Activated T-helper 1 cell treated with anti-CD3 and anti-CD28 coated beads, Interleukin-12 subunit alpha, Interleukin-12 subunit beta, Interleukin-2, Interleukin-4 antibody, amounts not matched to agents 30 ng/mL and 10 ng/mL and 1 ng/mL, durations not matched to agents 14 hours and 24 hours and 36 hours (primary cell): ENCODE results near the gene PRDM16. TPM values are rescaled to one million over a fixed set of nuclear protein-coding genes. Genes with fewer than 3 reads are reported as not detected.

Source experiments
- DNase-seq: peaks from one replicate; pipeline ENCODE4 v3.0.0; 2021; ENCODE audit warnings: low spot score
- H3K27ac Mint-ChIP-seq: one replicate; pipeline ENCODE4 v1.8.0; 2021; ENCODE audit warnings: mild to moderate bottlenecking, mixed read lengths
- H3K27me3 Mint-ChIP-seq: one replicate; pipeline ENCODE4 v1.8.0; 2022; ENCODE audit warnings: mild to moderate bottlenecking, moderate library complexity, mixed read lengths; ENCODE audit not compliant: insufficient read depth
- H3K36me3 Mint-ChIP-seq: one replicate; pipeline ENCODE4 v1.8.0; 2021; ENCODE audit warnings: low read depth, mixed read lengths
- H3K4me1 Mint-ChIP-seq: one replicate; pipeline ENCODE4 v1.8.0; 2021; ENCODE audit warnings: low read depth, mixed read lengths
- H3K4me3 Mint-ChIP-seq: one replicate; pipeline ENCODE4 v1.8.0; 2021; ENCODE audit warnings: mild to moderate bottlenecking, moderate library complexity, mixed read lengths
- H3K9me3 Mint-ChIP-seq: one replicate; pipeline ENCODE4 v1.8.0; 2021; ENCODE audit warnings: mixed read lengths
- intact Hi-C: fragments of 100-400 bp; cut with micrococcal nuclease; formaldehyde crosslinking; loops from one replicate; pipeline ENCODE4 v1.15.1; 2024
- total RNA-seq: library from RNA; stranded (reverse); gene quantifications from 2 replicates; pipeline ENCODE4 v1.2.3, GENCODE V29; 2022

PRDM16 gene
- total RNA-seq, 1 donor from 2014 or later, result not detected

DNA sequence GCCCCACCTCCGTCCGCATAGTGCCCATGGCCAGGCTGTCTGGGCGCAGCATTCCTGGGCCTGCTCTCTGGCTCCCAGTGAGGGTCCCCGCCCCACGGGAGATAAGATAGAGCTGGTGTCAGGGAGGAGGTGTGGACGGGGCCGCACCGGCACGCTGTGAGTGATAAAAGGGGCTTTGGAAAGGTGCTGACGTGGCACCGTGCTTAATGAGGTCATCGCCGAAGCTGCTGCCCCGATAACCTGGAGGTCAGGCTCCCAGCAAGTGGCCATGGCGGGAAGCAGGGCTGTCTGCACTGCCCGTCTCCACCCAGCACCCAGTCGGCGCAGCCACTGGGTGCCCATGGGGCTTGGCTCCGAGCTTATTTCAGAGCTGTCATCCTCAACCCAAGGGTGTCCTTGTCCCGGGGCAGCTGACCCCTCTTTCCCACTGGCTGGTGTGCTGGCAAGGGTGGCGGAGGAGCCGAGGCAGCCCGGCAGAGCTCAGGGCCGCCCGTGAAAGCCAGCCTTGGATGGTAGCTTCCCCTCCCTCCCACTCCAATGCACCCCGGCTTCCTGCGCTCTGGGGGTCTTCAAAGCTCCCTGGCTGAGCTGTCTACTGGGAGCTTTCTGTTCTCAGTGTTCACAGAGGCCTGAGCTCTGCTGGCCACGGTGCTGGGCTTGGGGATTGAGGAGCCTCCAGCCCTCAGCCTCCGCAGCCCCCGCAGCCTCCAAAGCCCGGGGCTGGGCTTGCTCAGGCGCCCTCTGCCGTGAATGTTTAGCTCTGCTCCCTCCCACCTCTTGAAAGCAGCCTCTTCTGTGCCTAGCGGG, 280.4 kb downstream of the PRDM16 start:
- Mint-ChIP-seq H3K9me3 (peaks cover 3% of the 10 kb centered on the region), H3K27ac (no peak overlapping the region), H3K36me3 (no peaks in the 10 kb centered on the region), H3K4me3 (no peak overlapping the region), H3K27me3 (peaks cover 3% of the 10 kb centered on the region), H3K4me1 (no peaks in the 10 kb centered on the region)
- no peak for DNase-seq
- intact Hi-C loops, result no loop called here

DNA sequence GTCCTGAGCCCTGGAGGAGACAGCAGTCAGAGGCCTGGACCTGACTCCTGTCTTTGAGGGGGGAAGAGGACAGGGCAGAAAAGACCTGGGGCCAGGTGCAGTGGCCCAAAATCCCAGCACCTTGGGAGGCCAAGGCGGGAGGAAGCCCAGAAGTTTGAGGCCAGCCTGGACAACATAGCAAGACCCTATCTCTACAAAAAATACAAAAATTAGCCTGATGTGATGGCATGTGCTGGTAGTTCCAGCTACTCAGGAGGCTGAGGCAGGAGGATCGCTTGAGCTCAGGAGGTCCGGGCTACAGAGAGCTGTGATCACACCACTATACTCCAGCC, 280.9 kb downstream of the PRDM16 start:
- intact Hi-C loops, result no loop called here
- Mint-ChIP-seq H3K9me3 (no peaks in the 10 kb centered on the region), H3K4me3 (no peak overlapping the region), H3K27ac (no peak overlapping the region), H3K36me3 (no peaks in the 10 kb centered on the region), H3K4me1 (no peaks in the 10 kb centered on the region), H3K27me3 (peaks cover 3% of the 10 kb centered on the region)
- DNase-seq, result no peak

DNA sequence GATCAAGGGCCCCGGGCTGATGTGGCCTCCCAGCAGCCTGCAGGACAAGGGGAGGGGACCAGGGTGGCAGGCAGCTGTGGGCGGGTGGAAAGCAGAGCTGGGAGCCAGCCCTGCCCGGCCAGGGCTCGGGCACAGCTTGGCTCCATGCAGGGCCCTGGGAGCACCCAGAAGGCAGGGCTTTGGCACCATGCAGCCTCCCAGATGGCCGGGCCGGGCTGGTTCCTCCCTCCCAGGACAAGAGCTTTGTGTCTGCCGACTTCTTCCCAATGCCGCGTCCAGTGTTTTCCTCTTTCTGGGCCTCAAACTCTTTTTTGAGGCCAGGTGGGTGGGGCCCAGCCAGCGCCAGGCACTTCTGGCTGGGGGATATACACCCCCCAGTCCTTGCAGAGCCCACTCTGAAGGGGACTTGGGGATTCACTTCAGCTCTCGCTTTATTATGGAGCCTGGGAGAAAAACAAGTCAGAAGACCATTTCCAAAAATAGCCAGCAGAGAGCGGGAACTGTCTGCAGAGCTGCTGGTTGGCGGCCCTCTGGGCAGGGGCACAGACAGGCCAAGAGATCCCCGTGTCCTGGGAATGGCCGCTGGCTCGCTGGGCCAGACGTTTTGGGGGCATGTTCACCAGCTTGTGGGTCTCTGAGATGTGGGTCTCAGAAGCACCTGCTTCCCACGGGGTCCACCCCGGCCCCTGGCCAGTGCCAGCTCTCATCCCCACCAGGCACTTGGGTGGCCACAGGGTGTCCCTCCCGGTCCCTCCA, 281.7 kb downstream of the PRDM16 start:
- DNase-seq, result no peak
- H3K9me3 Mint-ChIP-seq, result no peaks in the 10 kb centered on the region
- no peak overlapping the region for H3K27ac Mint-ChIP-seq
- H3K4me3 Mint-ChIP-seq, result no peak overlapping the region
- H3K4me1 Mint-ChIP-seq, result no peaks in the 10 kb centered on the region
- no peaks in the 10 kb centered on the region for H3K36me3 Mint-ChIP-seq
- H3K27me3 Mint-ChIP-seq, result peaks cover 3% of the 10 kb centered on the region
- intact Hi-C loops, result no loop called here

DNA sequence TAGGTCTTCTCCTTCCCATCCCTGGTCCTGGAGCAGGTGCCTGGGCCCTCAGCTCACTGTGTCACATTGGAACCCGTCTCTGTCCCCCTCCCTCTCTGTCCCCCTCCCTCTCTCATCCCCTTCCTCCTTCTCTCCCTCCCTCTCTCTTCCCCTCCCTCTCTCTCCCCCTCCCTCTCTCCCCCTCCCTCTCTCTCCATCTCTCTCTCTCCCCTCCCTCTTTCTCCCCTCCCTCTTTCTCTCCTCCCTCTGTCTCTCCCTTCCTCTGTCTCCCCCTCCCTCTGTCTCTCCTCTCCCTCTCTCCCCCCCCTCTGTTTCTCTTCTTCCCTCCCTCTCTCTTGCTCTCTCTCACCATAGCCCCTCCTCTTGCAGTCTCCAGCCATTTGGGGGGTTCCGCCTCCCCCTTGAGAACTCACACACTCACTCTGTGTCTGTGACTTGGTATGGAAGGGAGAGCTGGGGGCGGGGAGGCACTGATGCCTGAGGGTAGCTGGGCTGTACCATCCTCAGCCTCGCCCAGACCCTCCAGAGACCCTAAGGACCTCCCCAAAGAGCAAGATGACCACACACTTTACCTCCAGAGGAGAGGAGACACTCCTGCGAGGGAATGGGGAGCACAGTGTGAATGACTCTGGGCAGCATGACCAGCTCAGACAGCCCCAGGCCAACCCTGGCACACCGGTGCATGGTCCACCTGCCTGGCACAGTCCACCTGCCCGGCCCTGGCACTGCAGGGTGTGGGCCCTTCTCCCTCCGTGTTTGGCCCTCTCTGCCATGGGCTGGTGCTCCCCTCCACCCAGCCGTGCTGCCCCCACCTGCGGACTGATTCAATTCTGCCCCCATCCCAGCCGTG, 282.7 kb downstream of the PRDM16 start:
- H3K36me3 Mint-ChIP-seq, result no peaks in the 10 kb centered on the region
- no peak for DNase-seq
- intact Hi-C loops, result no loop called here
- H3K27ac Mint-ChIP-seq, result no peak overlapping the region
- H3K9me3 Mint-ChIP-seq, result no peaks in the 10 kb centered on the region
- no peaks in the 10 kb centered on the region for H3K4me1 Mint-ChIP-seq
- H3K27me3 Mint-ChIP-seq, result peaks cover 3% of the 10 kb centered on the region
- H3K4me3 Mint-ChIP-seq, result no peak overlapping the region

DNA sequence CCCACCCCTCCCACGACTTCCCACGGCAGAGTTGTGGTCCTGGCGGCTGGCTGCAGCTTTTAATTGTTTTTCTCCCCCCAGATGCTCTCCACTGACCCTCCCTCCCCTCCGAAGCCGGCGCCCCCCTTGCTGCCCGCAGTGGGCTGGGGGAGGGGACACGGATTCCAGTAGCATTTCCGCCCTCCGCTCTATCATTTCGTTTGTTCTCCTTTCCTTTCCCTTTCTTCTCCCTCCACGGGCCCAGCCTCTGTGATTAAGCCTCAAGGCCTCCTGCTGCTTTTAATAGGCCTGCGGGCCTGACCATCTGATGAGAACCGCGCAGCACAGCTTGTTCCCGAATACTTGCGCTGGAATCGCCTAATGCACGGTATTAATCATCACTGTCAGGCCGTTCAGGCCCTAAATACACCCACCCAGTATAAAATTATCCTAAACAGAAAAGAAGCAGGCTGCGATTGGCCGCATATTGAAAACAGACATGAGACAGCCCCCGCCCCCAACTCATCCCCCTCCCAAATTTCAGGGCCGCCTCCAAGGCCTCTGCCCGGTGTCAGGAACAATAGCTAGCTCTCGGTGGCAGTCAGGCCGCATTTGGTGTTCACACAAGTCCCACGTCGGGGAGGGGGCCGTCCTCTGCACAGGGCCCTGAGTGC, 283.4 kb downstream of the PRDM16 start:
- Mint-ChIP-seq H3K27ac (no peak overlapping the region), H3K36me3 (no peaks in the 10 kb centered on the region), H3K4me1 (no peaks in the 10 kb centered on the region), H3K27me3 (peaks cover 3% of the 10 kb centered on the region), H3K4me3 (no peak overlapping the region), H3K9me3 (no peaks in the 10 kb centered on the region)
- intact Hi-C loops, result no loop called here
- no peak for DNase-seq

DNA sequence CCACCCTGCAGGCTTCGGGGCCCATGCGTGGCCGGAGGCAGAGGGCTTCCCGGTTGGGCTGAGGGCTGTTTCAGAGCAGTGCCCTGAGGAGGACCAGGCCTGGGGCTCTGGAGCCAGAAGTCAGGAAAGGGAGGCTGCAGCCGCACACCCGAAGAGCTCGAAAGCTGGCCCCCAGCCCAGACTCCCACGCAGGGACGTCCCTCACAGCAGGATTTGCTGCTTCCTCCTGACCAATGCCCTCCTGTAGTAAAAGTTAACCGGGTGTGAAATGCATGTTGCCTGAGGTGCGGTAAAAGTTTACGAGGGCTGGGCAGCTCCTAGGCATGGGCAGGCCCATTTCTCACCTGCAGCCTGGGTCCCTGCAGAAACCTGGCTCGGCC, 283.9 kb downstream of the PRDM16 start:
- no peaks in the 10 kb centered on the region for H3K4me1 Mint-ChIP-seq
- H3K4me3 Mint-ChIP-seq, result no peak overlapping the region
- peaks cover 3% of the 10 kb centered on the region for H3K27me3 Mint-ChIP-seq
- no peak for DNase-seq
- H3K36me3 Mint-ChIP-seq, result no peaks in the 10 kb centered on the region
- no peaks in the 10 kb centered on the region for H3K9me3 Mint-ChIP-seq
- intact Hi-C loops, result no loop called here
- H3K27ac Mint-ChIP-seq, result no peak overlapping the region

DNA sequence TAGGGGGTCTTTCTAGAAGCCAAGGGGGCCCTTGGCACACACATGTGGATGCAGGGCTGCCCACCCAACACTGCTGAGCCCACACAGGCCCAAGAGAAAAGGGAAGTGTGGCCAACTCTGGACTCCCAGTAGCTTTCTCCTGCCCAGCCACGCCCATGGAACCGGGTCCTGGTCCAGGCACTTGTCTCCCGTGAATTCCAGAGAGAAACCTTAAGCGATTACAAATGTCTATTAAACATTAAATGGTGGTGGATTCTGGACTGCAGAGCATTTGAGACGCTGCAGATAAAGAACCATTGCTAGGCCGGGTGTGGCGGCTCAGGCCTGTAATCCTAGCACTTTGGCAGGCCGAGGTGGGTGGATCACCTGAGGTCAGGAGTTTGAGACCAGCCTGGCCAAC, 284.9 kb downstream of the PRDM16 start:
- Mint-ChIP-seq H3K4me1 (no peaks in the 10 kb centered on the region), H3K36me3 (no peaks in the 10 kb centered on the region), H3K27me3 (peaks cover 3% of the 10 kb centered on the region), H3K27ac (no peak overlapping the region), H3K4me3 (no peak overlapping the region), H3K9me3 (no peaks in the 10 kb centered on the region)
- intact Hi-C loops, result no loop called here
- no peak for DNase-seq

DNA sequence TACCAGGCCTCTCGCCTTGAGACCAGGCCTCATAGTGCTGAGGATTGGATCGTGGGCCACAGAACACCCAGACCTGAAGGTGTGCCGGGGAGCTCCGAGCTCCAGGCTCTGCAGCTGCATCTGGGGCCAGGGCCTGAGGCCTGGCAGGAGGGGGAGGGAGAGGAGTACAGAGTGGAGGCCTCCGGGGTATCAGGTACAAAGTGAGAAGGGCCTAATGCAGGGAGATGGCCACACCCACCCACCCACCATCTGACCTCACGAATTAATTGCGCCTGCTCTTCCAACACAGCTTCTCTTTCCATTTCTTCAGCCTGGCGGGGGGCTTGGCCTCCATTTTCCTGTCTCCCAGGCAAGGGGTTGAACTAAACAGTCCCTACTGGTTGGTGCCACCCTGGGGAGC, 286.1 kb downstream of the PRDM16 start:
- Mint-ChIP-seq H3K36me3 (no peaks in the 10 kb centered on the region), H3K27me3 (peaks cover 2% of the 10 kb centered on the region), H3K4me1 (no peaks in the 10 kb centered on the region), H3K9me3 (no peaks in the 10 kb centered on the region), H3K4me3 (no peak overlapping the region), H3K27ac (no peak overlapping the region)
- DNase-seq, result no peak
- intact Hi-C loops, result no loop called here

DNA sequence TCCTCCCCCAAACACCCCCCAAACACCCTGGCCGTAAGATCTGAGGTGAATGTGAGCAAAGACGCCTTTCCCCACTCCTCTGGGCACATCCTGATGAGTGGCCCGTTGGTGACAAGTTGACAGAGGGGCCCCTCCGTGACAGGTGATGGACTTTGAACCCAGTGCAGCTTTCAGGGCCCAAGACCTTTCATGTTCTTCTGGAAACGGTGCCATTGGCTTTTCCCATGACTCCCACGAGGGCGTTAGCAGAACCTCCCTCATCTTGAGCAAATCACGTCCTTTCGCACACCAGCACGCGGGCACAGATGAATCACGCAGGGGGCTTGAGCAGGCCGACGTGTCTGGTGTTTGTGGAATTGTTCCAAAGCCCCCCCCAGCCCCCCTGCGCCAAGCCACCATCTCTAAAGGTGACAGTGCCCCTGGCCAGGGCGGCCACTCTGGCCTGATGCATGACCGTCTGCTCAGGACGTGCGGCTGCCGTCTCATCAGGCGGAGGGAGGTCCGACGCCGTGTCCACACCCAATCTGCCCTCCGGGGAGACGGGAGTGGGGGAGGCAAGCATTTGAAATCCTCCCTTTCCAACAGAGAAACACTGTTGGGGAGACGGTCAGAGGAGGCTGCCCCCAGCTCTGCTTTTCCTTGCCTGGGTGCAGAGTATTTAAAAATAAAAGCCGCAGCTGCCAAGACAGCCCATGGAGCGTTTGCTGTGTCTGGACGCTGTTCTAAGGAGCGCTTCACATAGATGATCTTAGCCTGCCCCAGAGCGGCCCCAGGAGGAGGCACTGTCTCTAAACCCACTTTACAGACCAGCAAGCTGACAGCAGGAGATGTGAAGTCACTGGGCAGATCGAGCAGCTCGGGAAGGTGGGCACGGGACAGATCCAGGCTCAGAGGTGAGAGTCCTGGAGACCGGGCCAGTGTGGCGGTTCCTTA, 287.2 kb downstream of the PRDM16 start:
- no peaks in the 10 kb centered on the region for H3K36me3 Mint-ChIP-seq
- no peaks in the 10 kb centered on the region for H3K27me3 Mint-ChIP-seq
- H3K4me1 Mint-ChIP-seq, result no peaks in the 10 kb centered on the region
- H3K9me3 Mint-ChIP-seq, result no peaks in the 10 kb centered on the region
- no peak for DNase-seq
- H3K27ac Mint-ChIP-seq, result no peak overlapping the region
- intact Hi-C loops, result no loop called here
- no peak overlapping the region for H3K4me3 Mint-ChIP-seq

DNA sequence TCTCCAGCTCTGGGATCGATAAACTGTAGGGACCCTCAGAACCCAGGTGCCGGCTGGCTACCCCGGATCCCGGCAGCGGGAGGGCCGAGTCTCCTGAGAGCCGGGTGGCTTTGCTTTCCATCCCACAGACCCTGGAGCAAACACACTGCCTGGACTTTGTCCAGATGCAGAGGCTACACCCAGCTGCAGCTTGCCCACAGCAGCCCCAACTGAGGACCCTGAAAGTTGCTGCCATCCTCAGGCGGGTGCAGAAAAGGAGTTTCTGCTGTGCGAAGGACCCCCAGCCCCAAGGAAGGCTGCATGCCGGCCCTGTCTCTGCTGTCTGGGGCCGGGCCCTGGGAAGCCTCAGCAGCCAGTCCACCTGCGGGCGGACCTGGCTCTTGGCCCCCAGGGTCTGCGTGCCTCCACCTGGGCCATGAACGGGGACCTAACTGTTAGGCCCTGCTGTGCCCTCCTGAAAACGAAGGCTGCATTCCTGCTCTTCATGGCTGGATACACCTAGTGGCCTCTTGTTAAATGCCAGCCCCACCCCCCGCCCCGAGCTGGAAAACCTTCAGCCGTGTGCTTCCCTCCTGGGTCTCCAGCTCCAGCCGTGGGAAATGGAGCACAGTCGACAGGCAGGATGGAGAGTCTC, 287.9 kb downstream of the PRDM16 start:
- Mint-ChIP-seq H3K27me3 (no peaks in the 10 kb centered on the region), H3K4me3 (no peak overlapping the region), H3K4me1 (no peaks in the 10 kb centered on the region), H3K36me3 (no peaks in the 10 kb centered on the region), H3K27ac (no peak overlapping the region), H3K9me3 (no peaks in the 10 kb centered on the region)
- intact Hi-C loops, result no loop called here
- DNase-seq, result no peak

DNA sequence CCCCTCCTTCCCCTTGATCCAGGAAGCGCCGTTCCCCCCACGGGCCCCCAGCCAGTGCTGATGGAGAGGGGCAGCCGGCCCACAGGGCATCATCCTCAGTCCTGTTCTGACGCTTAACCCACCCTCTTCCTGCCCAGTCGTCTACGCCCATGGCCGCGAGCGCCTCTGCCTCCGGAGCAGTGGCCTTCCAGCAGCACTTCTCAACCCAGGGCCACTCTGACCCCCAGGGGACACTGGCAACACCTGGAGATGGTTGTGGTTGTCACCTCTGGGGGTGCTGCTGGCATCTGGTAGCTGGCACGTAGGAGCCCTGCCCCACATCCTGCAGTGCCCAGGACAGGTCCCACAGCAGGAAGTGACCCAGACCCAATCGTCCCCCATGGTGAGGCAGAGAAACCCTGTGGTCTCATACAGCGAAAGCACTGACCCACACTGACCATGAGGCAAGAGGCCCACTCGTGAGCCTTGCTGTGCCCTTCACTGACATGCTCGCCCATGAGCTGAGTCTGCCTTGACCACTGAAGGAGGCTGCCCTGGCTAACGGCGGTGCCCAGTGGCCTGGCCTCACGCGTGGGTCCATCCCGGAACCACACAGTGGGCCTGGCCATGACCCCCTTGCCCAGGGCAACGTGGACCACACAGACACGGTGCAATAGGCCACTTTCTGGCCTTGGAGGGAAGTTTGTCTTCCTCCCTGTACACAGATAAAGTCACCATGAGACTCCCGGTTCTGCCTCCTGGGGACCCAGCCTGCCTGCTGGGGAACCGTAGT, 288.7 kb downstream of the PRDM16 start:
- intact Hi-C loops, result no loop called here

More for the DNA sequence above, 288.7 kb downstream of the PRDM16 start:
- H3K27ac Mint-ChIP-seq, result no peak overlapping the region
- H3K4me3 Mint-ChIP-seq, result no peak overlapping the region
- H3K27me3 Mint-ChIP-seq, result no peaks in the 10 kb centered on the region
- no peaks in the 10 kb centered on the region for H3K36me3 Mint-ChIP-seq
- no peak for DNase-seq
- no peaks in the 10 kb centered on the region for H3K4me1 Mint-ChIP-seq
- H3K9me3 Mint-ChIP-seq, result no peaks in the 10 kb centered on the region
